ENCODE data around the gene CCDC74A.
"Not testable (repeated sequence)": the region's sequence is repeated elsewhere in the genome, so short reads cannot be mapped to it uniquely, and the experiment has no call there.

Gene CCDC74A

DNA sequence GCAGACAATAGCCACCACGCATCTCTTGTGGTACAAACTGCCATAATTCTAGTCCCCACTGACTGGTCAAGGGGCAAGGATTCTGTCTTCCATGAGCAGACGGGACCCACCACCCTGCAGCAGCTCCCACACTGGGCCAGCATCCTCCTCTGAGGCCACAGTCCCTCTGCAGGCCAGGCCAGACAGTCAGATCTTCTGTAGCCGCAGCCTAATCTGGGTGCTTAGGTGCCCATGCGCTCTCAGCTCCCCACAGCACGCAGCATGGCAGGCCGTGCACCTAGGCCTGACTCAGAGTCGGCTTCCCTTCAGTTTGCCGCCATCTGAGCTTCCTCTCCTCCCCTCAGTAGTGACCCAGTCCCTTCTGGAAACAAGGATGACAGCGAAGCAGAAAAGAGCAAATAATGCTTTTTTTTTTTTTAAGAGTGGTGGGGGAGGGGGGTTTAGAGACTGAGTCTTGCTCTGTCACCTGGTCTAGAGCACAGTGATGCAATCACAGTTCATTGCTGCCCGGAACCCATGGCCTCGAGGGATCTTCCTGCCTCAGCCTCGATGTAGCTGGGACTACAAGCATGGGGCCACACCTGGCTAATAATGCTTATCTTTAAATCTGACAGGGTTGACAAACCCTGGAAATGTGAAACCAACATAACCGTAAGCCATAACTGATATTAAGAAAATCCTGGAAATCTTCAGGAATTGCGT, 41.3 kb upstream of the CCDC74A start:
- H4K20me1 ChIP-seq (ENCODE audit: control insufficient read depth, insufficient read depth, low read depth, low read length); H3F3A ChIP-seq (ENCODE audit: control insufficient read depth, insufficient read depth); H3K27me3 ChIP-seq (ENCODE audit: control insufficient read depth, low read length); H3K4me2 ChIP-seq (ENCODE audit: low read length); H3K9me2 ChIP-seq (replicated peaks; ENCODE audit: control insufficient read depth, low read length); H3K9me3 ChIP-seq (ENCODE audit: control insufficient read depth, insufficient read depth, low read length); H3K4me3 ChIP-seq (ENCODE audit: low read length); H3K27ac ChIP-seq (ENCODE audit: low read depth, low read length): not testable (repeated sequence)
- peaks cover 53% of the 10 kb centered on the region for H3K36me3 ChIP-seq (ENCODE audit: control insufficient read depth, low read length)
- peaks cover 13% of the 10 kb centered on the region for H3K4me1 ChIP-seq (ENCODE audit: control insufficient read depth, low read length)
- peaks cover 65% of the 10 kb centered on the region for H3K79me2 ChIP-seq (ENCODE audit: control insufficient read depth, low read length)

DNA sequence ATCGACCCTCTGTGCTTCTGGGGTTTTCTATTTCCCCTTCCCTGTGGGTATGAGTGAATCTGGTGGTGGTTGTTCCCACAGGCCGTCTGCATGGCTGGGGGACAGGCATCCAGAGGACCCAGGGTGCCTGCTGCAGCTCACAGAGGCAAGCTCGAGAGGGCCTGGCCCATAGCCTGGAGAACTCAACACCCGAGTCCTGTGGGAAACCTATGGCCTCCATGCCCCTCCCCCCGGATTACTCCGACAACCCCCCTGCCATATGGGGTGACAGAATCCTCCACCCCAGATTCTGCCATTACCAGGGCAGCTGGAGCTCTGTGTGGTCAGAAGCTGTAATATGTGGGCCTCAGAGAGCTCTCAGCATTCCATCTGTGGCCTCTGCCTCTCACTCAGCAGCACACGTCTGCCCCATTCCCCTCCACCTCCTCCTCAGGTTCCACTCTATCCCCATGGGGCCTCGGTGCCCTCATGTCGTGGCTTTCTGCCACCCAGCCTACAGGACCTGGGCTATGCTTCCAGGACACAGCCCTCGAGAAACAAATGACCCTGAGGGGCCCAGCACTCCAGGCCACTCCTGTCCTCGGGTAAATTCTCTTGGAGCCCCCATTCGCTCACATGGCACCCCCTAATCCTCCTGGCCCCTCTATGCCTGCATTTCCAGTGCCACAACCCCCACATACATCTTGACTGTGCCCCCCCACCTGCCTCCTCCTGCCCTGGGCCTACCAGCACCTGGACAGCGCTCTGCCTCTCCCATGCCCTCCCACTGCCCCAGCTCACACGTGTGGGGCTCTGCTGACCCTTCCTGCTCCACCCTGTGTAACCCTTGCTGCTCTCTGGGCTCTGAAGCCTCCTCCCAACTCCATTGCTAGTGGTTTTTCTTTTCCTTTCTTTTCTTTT, 39.1 kb upstream of the CCDC74A start:
- no peak overlapping the region for H3K27ac ChIP-seq (ENCODE audit: low read depth, low read length)
- TF ChIP-seq, protein P1, sequence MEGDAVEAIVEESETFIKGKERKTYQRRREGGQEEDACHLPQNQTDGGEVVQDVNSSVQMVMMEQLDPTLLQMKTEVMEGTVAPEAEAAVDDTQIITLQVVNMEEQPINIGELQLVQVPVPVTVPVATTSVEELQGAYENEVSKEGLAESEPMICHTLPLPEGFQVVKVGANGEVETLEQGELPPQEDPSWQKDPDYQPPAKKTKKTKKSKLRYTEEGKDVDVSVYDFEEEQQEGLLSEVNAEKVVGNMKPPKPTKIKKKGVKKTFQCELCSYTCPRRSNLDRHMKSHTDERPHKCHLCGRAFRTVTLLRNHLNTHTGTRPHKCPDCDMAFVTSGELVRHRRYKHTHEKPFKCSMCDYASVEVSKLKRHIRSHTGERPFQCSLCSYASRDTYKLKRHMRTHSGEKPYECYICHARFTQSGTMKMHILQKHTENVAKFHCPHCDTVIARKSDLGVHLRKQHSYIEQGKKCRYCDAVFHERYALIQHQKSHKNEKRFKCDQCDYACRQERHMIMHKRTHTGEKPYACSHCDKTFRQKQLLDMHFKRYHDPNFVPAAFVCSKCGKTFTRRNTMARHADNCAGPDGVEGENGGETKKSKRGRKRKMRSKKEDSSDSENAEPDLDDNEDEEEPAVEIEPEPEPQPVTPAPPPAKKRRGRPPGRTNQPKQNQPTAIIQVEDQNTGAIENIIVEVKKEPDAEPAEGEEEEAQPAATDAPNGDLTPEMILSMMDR (IDR thresholded peaks at IDR 0.05; ENCODE audit: low read depth, low read length, poor library complexity, severe bottlenecking): no peak
- TF ChIP-seq EZH2phosphoT487 (IDR thresholded peaks at IDR 0.05; ENCODE audit: borderline replicate concordance, low read length): no peak

DNA sequence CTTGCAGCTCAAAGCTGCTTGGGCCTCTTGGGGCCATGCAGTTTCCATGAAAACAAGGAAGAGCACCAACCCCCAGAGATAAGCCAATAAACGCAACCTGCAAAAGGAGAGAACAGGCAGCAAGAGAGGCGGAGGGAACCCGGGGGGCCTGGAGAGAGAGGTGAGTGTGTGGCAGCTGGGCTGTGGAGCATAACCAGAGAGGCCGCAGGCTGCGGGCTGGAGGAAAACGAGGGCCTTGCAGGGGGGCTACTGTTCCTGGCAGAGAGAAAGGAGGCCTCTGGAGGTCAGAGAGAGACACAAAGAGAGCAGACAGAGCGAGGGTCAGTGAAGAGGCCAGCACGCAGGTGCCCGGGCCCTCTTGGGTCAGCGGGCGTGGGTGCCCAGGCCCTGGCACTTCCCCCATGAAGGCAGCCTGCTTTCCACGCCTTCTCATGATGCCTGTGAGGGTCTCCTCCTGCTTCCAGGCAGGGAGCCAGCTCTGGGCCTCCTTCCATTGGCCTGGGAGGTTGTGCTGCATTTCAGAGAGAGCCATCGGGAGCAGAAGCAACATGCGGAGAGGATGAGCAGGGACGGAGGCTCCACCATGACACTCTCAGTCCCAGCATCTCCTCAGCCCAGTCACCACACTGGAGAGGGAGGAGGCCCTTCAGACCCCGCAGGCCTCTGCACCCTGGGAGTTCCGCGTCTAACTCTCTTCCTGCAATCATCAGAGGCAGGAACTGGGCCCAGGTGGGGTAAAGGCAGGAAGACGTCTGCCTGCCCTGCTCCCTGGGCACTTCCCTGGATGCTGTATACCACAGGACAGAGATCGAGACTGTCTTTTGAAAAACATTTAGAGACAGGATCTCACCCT, 36.8 kb upstream of the CCDC74A start:
- H3K9me2 ChIP-seq (replicated peaks; ENCODE audit: control insufficient read depth, low read length); H3K9me3 ChIP-seq (ENCODE audit: control insufficient read depth, insufficient read depth, low read length); H3K27me3 ChIP-seq (ENCODE audit: control insufficient read depth, low read length); H4K20me1 ChIP-seq (ENCODE audit: control insufficient read depth, insufficient read depth, low read depth, low read length); H3F3A ChIP-seq (ENCODE audit: control insufficient read depth, insufficient read depth): not testable (repeated sequence)
- peak overlapping the region; percentile 73 for H3K4me2 ChIP-seq (ENCODE audit: low read length)
- peaks cover 98% of the 10 kb centered on the region for H3K79me2 ChIP-seq (ENCODE audit: control insufficient read depth, low read length)
- H3K27ac ChIP-seq (ENCODE audit: low read depth, low read length): peak overlapping the region; percentile 75
- peak overlapping the region; percentile 90 for H3K4me3 ChIP-seq (ENCODE audit: low read length)
- peaks cover 32% of the 10 kb centered on the region for H3K4me1 ChIP-seq (ENCODE audit: control insufficient read depth, low read length)
- peaks cover 66% of the 10 kb centered on the region for H3K36me3 ChIP-seq (ENCODE audit: control insufficient read depth, low read length)

More for the DNA sequence above, 39.1 kb upstream of the CCDC74A start:
- Histone ChIP-seq H3K9me2 (replicated peaks; ENCODE audit: control insufficient read depth, low read length) (no peaks in the 10 kb centered on the region), H3K4me3 (ENCODE audit: low read length) (no peak overlapping the region), H3K4me2 (ENCODE audit: low read length) (no peak overlapping the region), H3K27me3 (ENCODE audit: control insufficient read depth, low read length) (no peaks in the 10 kb centered on the region), H3K36me3 (ENCODE audit: control insufficient read depth, low read length) (peaks cover 57% of the 10 kb centered on the region), H3K4me1 (ENCODE audit: control insufficient read depth, low read length) (peaks cover 13% of the 10 kb centered on the region), H3K79me2 (ENCODE audit: control insufficient read depth, low read length) (peaks cover 85% of the 10 kb centered on the region), H3F3A (ENCODE audit: control insufficient read depth, insufficient read depth) (no peaks in the 10 kb centered on the region), H3K9me3 (ENCODE audit: control insufficient read depth, insufficient read depth, low read length) (no peaks in the 10 kb centered on the region), H4K20me1 (ENCODE audit: control insufficient read depth, insufficient read depth, low read depth, low read length) (no peaks in the 10 kb centered on the region)

DNA sequence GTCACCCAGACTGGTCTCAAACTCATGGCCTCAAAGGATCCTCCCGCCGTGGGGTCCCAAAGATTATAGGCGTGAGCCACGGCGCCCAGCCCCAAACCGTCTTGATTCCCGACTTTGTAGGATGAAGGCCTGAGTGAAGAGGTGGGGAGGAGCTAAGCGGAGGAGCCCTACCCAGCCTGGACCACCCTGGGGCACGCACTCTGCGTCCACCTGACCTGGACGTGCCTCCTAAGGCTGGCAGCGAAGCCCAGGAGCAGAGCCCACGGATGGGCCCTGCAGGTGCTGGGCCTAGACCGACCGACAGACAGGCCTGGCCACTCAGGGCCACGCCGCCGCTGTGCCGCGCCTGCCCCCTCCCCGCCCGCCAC, 36.2 kb upstream of the CCDC74A start:
- Histone ChIP-seq H3K4me2 (ENCODE audit: low read length) (peak overlapping the region; percentile 73), H3K79me2 (ENCODE audit: control insufficient read depth, low read length) (peaks cover 98% of the 10 kb centered on the region), H3K4me3 (ENCODE audit: low read length) (peak overlapping the region; percentile 90), H3K36me3 (ENCODE audit: control insufficient read depth, low read length) (peaks cover 67% of the 10 kb centered on the region), H3K27ac (ENCODE audit: low read depth, low read length) (peak overlapping the region; percentile 75), H3K4me1 (ENCODE audit: control insufficient read depth, low read length) (peaks cover 36% of the 10 kb centered on the region)
- not testable (repeated sequence) for H3K9me3 ChIP-seq (ENCODE audit: control insufficient read depth, insufficient read depth, low read length); H3K9me2 ChIP-seq (replicated peaks; ENCODE audit: control insufficient read depth, low read length); H3K27me3 ChIP-seq (ENCODE audit: control insufficient read depth, low read length); H4K20me1 ChIP-seq (ENCODE audit: control insufficient read depth, insufficient read depth, low read depth, low read length); H3F3A ChIP-seq (ENCODE audit: control insufficient read depth, insufficient read depth)

DNA sequence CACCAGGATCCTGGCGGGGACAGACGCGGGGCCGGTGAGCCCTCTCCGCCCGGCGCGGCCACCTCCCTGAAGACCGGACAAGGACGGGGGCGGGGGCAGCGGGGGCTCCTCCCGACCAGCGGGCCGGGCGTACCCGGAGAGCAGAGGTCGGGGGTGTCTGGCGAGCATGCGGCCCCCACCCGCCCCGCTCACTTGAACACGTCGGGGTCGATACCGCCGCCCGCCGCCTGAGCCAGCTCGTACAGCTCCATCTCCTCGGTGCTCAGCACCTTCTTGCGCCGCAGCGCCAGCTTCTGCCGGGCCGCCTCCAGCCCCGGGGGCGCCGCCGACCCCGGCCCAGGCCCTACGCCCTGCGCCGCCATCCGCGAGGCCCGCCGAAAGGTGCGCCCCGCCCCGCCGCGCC, 35.7 kb upstream of the CCDC74A start, which contains the start of gene MZT2A:
TSS of gene MZT2A (minus strand) at position 383 of the 403 bp plus-strand sequence. CDS start at position 362, 21 bp downstream.
- peaks cover 36% of the 10 kb centered on the region for H3K4me1 ChIP-seq (ENCODE audit: control insufficient read depth, low read length)

More for the DNA sequence above, 35.7 kb upstream of the CCDC74A start, which contains the start of gene MZT2A:
- not testable (repeated sequence) for H4K20me1 ChIP-seq (ENCODE audit: control insufficient read depth, insufficient read depth, low read depth, low read length); H3K9me3 ChIP-seq (ENCODE audit: control insufficient read depth, insufficient read depth, low read length); H3F3A ChIP-seq (ENCODE audit: control insufficient read depth, insufficient read depth); H3K9me2 ChIP-seq (replicated peaks; ENCODE audit: control insufficient read depth, low read length); H3K27me3 ChIP-seq (ENCODE audit: control insufficient read depth, low read length)
- Histone ChIP-seq H3K79me2 (ENCODE audit: control insufficient read depth, low read length) (peaks cover 98% of the 10 kb centered on the region), H3K27ac (ENCODE audit: low read depth, low read length) (peak within 1 kb of the TSS; percentile 75), H3K36me3 (ENCODE audit: control insufficient read depth, low read length) (peaks cover 66% of the 10 kb centered on the region), H3K4me3 (ENCODE audit: low read length) (peak within 1 kb of the TSS; percentile 90), H3K4me2 (ENCODE audit: low read length) (peak within 1 kb of the TSS; percentile 73)

Data from DOHH2 (cell line).